Mucosa of descending colon (tissue), 3 donors: ENCODE results near the gene ANKRD6. TPM values are rescaled to one million over a fixed set of nuclear protein-coding genes. Genes with fewer than 3 reads are reported as not detected.

Experiments used
- ATAC-seq: fragments of 200-7000 bp; cut with Tn5 transposase; one replicate; pipeline ENCODE4 v1.9.1; 2020; ENCODE audit warnings: mild to moderate bottlenecking, moderate library complexity
- DNase-seq, 3 donors: peaks; one replicate each; pipeline ENCODE4 v3.0.0-alpha.2; 2020
- H3K36me3 ChIP-seq: fragments of 200-600 bp; one replicate; pipeline ENCODE4 v1.8.0; 2021; ENCODE audit warnings: low read depth, mild to moderate bottlenecking
- H3K4me1 ChIP-seq: fragments of 200-600 bp; one replicate; pipeline ENCODE4 v1.8.0; 2021; ENCODE audit warnings: low read depth, mild to moderate bottlenecking
- H3K4me3 ChIP-seq: fragments of 200-600 bp; one replicate; pipeline ENCODE4 v1.8.0; 2021; ENCODE audit warnings: mild to moderate bottlenecking
- H3K9me3 ChIP-seq: fragments of 200-600 bp; one replicate; pipeline ENCODE4 v1.8.0; 2021; ENCODE audit warnings: mild to moderate bottlenecking
- intact Hi-C, 2 donors: fragments of 100-400 bp; cut with DNase I in 1 of 2; cut with micrococcal nuclease in 1 of 2; formaldehyde crosslinking; loops; one replicate each; pipeline versions ENCODE4 v1.11.0 to v1.11.1; 2022; cut with DNase I, micrococcal nuclease
- total RNA-seq, 3 donors: library from RNA; stranded (reverse); fragmentation: NEBNext Ultra II Directional in 2 of 3; extraction: Animal tissue kit (Norgen Biotek cat#: 25700) in 2 of 3; gene quantifications; one replicate each; pipeline versions ENCODE4 v1.2.1 to v1.2.4, GENCODE V29; 2021 to 2023
- TF ChIP-seq, protein P1 (sequence below): fragments of 200-600 bp; IDR thresholded peaks from one replicate; pipeline ENCODE4 v1.8.0; 2022; ENCODE audit warnings: antibody characterized with exemption, mild to moderate bottlenecking
- donor health status: DM: no; HTN: no; CAD: no; lungs with moderate emphysema.
- donor health status: DM: no; HTN: no; CAD: no.
- donor health status: DM: no; HTN: yes; CAD: no.

ANKRD6 gene
- total RNA-seq, 3 donors from 2014 or later = 1.8 to 10.9 (median 2.8) TPM

DNA sequence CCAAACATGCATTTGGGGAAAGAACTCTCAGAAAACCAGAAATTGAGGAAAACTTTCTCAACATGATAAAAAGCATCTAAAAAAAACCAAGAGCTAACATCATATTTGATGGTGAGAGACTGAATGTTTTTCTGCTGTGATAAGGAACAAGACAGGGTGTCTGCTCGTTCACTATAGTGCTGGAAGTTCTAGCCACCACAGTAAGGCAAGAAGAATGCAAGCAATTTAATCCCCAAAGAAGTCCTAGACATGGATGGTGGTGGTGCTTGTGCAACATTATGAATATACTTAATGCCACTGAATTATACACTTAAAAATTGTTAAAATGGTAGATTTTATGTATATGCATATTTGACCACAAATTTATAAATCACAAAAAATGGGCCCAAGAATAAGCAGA lies 152.2 kb downstream of the ANKRD6 start:
- TF ChIP-seq, protein P1, sequence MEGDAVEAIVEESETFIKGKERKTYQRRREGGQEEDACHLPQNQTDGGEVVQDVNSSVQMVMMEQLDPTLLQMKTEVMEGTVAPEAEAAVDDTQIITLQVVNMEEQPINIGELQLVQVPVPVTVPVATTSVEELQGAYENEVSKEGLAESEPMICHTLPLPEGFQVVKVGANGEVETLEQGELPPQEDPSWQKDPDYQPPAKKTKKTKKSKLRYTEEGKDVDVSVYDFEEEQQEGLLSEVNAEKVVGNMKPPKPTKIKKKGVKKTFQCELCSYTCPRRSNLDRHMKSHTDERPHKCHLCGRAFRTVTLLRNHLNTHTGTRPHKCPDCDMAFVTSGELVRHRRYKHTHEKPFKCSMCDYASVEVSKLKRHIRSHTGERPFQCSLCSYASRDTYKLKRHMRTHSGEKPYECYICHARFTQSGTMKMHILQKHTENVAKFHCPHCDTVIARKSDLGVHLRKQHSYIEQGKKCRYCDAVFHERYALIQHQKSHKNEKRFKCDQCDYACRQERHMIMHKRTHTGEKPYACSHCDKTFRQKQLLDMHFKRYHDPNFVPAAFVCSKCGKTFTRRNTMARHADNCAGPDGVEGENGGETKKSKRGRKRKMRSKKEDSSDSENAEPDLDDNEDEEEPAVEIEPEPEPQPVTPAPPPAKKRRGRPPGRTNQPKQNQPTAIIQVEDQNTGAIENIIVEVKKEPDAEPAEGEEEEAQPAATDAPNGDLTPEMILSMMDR = no peak
- DNase-seq = no peak
- H3K36me3 ChIP-seq = no peaks in the 10 kb centered on the region
- ATAC-seq = no peak
- no peak overlapping the region for H3K4me3 ChIP-seq
- H3K9me3 ChIP-seq = no peaks in the 10 kb centered on the region
- H3K4me1 ChIP-seq = no peaks in the 10 kb centered on the region
- intact Hi-C loops = no loop called here

GRCh38 chr6:89589297-89590025 lies 156.5 kb downstream of the ANKRD6 start:
- H3K4me3 ChIP-seq = no peak overlapping the region
- no peaks in the 10 kb centered on the region for H3K36me3 ChIP-seq
- intact Hi-C loops = no loop called here
- TF ChIP-seq, protein P1 = no peak
- H3K4me1 ChIP-seq = no peaks in the 10 kb centered on the region
- DNase-seq (no peak), ATAC-seq (no peak)
- no peaks in the 10 kb centered on the region for H3K9me3 ChIP-seq

DNA sequence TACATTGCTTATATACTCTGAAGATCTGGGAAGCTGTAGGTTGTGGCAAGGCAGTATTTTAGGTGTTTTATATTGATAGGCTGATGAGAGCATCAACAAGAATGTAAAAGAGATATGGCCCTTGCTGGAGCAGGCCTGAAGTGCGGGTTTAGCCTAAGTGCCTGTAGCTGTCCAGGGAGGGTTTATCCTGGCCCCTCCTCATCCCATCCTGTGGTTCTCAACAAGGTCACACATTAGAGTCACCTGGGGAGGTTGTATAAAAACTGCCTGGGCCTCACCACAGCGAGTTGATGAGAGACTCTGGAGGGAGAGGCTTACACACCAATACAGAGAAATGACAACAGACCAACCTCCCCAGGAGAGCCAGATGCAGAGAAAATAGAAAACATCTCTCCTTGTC lies 157.2 kb downstream of the ANKRD6 start:
- H3K36me3 ChIP-seq = no peaks in the 10 kb centered on the region
- no peaks in the 10 kb centered on the region for H3K9me3 ChIP-seq
- intact Hi-C loops = no loop called here
- DNase-seq (no peak), ATAC-seq (no peak)
- no peaks in the 10 kb centered on the region for H3K4me1 ChIP-seq
- no peak overlapping the region for H3K4me3 ChIP-seq
- TF ChIP-seq, protein P1 = no peak

GRCh38 chr6:89591745-89592144 lies 158.8 kb downstream of the ANKRD6 start:
- intact Hi-C loops = no loop called here
- TF ChIP-seq, protein P1 = no peak
- no peak overlapping the region for H3K4me3 ChIP-seq

DNA sequence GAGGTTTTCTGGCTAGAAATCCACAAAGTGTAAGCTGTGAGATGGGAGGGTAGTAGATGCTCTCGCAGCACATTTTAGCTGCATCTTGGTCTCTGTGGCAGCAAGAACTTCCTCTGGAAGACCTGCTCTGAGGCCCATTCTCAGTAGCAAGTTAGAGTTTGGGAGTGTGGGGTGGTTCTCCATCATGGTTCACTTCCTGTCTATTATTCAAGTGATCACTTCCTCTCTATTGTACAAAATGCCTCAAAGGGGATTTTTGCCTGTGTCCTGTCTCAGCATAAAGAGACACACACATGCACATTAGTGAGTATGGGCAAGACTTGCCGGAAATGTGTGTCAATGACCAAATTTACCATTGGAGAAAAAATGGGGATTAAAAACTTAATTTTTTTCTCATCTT lies 163.1 kb downstream of the ANKRD6 start:
- TF ChIP-seq, protein P1 = no peak
- intact Hi-C loops = no loop called here
- no peaks in the 10 kb centered on the region for H3K36me3 ChIP-seq
- H3K4me1 ChIP-seq = no peaks in the 10 kb centered on the region
- ATAC-seq = peak; percentile 31
- no peaks in the 10 kb centered on the region for H3K9me3 ChIP-seq
- DNase-seq = no peak
- H3K4me3 ChIP-seq = no peak overlapping the region

More at GRCh38 chr6:89591745-89592144, 158.8 kb downstream of the ANKRD6 start:
- ATAC-seq (no peak), DNase-seq (no peak)
- Histone ChIP-seq H3K36me3 (no peaks in the 10 kb centered on the region), H3K4me1 (no peaks in the 10 kb centered on the region), H3K9me3 (no peaks in the 10 kb centered on the region)
